Activated T-cell treated with anti-CD3 and anti-CD28 coated beads for 1 hour (primary cell): ENCODE results near the gene MCAT.

Source experiments
- DNase-seq: peaks from one replicate; pipeline ENCODE4 v3.0.0-alpha.2; 2020; ENCODE audit warnings: low read depth

MCAT gene, protein sequence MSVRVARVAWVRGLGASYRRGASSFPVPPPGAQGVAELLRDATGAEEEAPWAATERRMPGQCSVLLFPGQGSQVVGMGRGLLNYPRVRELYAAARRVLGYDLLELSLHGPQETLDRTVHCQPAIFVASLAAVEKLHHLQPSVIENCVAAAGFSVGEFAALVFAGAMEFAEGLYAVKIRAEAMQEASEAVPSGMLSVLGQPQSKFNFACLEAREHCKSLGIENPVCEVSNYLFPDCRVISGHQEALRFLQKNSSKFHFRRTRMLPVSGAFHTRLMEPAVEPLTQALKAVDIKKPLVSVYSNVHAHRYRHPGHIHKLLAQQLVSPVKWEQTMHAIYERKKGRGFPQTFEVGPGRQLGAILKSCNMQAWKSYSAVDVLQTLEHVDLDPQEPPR

DNA sequence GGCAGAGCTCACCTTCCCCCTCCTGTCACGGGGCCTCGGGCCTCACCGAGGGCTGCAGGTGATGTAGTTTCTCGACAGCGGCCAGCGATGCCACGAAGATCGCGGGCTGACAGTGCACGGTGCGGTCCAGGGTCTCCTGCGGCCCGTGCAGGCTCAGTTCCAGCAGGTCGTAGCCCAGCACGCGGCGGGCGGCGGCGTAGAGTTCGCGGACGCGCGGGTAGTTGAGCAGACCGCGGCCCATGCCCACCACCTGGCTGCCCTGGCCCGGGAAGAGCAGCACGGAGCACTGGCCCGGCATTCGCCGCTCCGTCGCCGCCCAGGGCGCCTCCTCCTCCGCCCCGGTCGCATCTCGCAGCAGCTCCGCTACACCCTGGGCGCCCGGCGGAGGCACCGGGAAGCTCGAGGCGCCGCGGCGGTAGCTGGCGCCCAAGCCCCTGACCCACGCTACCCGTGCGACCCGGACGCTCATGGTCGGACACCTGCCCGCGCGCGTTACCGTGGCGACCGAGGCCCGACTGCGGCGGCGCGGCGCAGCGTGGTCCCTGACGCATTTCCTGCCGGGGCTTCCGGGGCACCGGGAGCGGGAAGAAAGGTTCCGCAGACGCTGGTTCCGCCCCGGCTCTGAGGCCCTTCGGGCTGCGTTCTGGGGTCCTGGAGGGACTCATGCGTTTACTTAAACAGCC lies at the start of gene MCAT:
Gene MCAT, minus strand, starts transcription at position 519 of the 683 bp plus-strand sequence. Its CDS starts 50 bp downstream, at position 469.
- peak; percentile 70 for DNase-seq

DNA sequence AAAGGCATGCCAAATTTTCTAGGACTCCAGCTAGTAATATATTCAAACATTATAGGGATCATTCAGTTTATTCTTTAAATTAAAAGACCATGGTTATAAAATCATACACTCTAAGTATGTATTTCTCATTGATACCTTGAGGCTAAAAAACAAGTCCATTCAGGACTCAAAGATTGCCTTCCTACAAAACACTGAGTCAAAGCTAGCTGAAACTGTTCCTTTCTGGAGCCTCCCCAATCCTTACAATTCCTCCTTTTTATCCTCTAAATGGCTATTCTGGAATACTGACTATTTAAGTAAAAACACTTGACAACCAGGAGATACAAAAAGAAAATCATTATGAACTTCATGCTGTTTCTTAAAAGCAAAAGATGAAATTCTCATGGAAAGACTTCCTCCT lies 48.6 kb upstream of the MCAT start:
- DNase-seq, result no peak

DNA sequence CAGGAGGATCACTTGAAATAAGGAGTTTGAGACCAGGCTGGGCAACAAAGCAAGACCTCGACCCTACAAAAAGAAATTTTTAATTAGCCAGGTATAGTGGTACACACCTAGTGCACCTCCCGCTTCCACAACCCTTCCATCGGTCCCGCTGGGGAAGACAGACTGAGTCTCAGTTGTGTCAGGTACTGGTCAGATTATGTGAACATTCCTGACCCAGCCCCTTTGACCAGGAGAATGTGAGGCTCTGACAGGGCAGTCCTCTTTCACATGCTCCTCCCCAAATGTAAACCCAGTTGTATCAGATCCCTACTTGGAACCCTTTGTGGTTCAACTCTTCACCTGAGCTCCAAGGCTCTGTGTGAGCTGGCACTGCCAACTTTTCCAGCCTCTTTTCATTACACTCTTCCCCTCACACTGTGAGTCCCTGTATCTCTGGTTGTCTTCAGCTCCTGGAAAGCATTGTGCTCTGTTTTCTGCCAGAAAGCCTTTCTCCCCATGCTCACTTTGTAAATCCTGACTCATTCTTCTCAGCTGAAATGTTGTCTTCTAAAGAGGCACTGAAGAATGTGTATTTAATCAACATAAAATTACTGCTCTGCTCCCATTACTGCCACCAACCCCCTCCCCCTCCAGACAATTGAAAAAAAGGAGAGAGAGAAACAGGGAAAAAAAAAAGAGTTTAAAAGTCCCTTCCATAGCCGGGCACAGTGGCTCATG lies 45.8 kb upstream of the MCAT start:
- no peak for DNase-seq

DNA sequence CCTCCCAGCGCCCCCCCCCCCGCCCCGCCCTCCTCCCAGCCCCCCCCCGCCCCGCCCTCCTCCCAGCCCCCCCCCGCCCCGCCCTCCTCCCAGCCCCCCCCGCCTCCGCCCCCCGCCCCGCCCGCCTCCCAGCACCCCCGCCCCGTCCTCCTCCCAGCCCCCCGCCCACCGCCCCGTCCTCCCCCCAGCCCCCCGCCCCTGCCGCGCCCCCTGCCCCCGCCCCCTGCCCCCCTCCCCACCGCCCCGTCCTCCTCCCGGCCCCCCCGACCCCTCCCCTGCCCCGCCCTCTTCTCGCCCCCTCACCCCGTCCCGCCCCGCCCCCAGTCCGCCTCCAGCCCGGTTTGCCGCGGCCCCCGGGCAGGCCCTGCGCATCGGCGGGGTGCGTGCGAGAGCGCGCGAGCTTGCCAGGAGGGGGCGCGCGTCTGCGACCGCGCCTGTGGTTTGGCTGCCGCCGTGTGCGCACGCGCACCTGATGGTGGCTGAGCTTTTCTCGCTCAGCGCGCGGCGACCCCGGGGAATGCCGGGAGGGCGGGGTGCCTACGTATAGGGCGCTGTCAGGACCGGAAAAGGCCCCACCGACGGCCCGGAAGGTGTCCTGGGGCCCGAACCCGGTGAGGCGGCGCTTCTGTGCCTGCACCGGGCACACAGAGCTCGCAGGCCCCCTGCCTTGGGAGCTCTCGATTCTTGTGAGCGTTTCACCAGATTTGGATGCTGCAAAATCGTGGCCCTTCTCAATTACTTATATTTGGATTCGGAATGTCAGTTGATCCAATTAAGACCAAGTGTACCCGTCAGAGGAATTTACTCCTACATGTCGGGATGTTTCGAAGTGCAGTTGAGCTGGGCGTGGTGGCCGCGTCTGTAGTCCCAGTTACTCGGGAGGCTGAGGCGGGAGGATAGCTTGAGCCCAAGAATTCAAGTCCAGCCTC lies 44.2 kb upstream of the MCAT start:
- DNase-seq, result peak; percentile 96

DNA sequence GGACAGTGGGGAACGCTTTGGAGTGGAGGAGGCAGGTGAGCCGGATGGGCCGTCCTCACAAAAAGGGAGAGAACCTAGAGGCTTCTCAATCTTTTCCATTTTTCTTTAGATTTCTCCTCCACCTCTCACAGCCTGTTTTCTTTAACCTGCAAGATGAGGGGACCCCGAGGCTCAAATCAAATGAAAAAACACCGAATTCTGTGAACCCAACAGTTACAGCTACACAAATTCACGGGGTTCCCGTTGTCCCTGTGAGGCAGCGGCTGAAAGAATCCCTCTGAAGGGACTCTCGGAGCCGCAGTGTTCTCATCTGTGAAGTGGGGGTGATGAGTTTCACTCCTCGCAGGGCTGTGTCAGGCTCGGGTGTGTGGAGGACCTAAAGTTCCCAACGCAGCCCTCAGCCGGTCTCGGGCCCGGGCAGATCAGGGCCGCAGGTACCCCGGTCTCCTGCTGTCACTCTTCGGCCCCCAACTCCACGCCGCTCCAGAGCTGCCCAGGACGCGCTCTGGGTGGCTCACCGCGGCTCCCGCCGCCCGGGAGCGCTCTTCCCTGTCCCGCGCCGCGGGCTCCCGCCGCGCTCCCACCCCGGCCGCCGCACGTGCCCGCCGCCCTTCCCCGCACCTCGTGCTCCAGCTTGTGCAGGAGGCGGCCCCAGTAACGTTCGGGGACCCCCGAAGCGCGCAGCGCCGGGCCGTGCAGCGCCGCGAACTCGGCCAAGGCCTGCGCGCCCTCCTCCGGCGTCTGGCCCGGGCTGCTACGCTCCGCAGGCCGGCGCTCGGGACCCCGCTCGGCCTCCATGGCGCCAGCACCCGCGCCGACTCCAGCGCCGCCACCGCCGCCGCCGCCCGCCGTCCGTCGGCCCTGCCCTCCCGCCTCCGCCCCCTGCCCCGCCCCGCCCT lies 43.3 kb upstream of the MCAT start, which contains the start of gene TTLL12:
Gene TTLL12, minus strand, starts transcription at position 863 of the 899 bp plus-strand sequence. Its CDS starts 65 bp downstream, at position 798.
- DNase-seq, result peak; percentile 50

DNA sequence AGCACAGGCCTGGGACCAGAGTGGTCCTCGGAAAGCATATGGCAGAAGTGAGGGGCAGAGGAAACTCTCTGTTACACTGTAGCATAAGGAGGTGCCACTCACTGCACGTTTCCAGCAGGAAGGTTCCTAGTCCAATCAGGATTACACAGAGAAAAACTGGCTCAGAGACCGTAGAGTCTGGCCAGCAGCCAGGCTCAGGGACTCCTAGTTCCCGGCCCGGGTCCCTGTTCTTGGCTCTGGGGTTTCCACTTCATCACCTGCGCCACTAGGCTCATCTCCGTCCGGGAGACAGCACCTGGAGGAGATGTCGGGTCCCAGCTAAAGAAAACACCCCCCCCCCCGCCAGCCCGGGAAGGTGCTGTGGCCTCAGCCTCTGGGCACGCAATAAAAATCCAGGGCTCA lies 42.7 kb upstream of the MCAT start:
- no peak for DNase-seq

DNA sequence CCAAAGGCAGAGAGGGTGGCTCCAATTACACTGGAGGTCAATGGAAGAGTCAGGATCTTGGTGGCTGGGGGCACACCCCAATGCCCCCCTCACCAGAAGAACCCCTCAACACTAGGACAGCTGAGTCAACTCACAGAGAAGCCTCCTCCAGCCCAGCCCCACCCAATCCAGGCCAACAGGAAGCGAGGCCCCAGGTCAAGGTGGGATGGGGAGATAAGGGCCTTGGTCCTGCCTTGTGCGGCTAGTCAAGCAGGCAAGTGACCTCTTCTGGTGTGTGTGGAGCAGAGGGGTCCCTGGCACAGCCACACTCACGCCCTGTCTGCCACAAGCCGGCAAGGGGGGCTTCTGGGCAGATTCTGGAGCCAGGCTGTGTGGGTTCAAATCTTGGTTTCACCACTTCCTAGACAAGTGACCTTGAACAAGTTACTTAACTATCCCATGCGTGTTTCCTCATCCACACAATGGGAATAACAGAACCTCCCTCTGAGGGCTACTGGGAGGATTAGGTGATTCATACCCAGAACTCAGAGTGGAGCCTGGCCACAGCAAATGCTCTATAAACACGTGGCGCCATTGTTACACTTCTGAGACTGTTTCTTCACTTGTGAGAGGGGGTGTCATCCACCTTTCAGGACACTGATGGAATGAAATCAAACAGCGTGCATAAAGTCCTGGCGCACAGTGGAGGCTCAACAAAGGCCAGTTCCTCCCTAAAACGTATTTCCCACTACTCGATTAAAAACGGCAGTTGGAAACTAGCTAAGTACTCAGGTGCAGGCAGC lies 40.5 kb upstream of the MCAT start:
- DNase-seq, result no peak

DNA sequence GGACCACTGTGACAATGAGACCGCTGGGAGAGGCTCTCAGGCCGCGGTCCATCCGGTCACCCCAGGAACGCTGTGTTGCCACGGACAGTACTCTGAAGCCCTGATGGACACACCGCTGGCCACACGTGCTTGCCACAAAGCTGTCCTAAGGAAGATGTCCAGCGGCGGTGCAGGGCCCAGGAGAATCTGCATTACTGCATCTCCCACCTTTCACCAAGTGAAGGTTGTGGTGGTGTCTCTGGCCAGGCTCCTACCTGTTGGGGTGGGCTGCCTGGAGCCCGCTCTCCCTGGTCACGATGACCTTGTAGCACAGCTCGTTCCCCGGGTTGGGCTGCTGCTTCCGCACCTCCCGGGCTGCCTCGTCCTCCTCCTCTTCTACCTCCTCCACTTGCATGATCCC lies 39.5 kb upstream of the MCAT start:
- DNase-seq, result no peak

DNA sequence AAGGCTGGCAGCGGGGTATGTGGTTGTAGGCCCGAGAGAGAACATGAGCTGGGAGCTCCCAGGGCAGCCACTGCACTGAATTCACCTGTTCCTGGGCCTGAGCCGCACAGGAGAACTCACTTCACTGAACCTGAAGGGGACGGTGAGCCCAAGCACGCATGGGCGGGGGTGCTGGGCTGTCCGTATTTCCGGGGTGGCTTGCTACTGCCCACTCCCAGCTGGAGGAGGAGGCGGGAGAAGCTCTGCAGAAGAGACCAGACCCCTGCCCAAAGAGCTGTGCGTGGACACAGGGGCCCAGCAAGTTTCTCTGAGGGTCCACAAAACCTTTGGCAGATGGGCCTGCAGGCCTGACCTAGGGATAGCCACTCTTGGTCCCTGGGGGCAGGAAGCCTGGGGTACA lies 38.9 kb upstream of the MCAT start:
- no peak for DNase-seq

DNA sequence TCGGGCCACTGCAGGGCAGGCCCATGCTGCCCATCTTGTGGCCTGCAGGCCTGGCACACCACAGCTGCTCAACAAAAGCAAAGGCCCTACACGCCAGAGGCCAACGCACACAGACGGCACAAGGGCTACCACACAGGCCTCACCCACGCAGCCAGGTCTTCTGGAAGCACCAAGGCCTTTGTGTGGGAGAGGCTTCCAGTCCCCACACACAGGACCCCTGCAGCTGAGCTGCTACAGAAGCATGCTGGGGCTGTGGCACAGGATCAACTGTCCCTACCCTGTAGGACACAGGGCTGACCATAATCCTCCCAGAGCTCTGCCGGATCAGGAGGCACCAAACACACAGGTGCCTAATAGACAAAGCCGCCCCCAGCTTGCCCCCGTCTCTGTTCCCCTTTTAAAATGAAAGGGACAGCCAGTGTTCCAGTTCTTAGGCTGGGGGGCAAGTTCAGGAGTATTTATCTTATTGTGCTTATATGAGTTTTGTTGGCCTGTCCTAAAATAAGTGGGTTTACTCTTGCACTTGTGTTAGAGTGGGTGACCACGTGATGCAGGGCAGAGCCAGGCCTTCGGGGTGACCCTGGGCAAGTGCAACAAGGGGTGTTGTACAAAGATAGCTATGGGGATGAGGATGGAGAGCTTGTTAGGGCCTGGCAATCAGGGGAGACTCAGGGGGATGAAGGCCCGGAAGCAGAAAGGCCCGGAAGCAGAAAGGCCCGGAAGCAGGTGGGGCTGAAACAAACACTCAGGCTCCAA lies 38.3 kb upstream of the MCAT start:
- DNase-seq, result no peak

DNA sequence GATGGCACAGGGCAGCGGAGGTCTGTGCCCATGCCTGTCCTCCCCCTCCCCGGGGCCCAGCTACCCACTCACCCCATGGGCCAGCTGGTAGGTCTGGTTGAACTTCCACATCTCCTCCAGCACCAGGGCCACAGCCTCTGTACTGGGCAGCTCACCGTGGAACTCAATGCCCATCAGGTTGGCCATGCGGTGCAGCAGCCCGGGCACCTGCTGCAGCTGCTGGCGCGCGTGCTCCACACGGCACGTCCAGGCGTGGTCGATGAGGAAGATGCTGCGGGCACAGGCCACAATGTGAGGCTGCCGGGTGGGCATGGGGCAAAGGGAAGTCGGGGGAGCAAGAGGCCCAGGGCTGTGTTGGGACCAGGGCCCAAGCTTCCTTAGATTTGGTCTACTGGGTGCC lies 37.5 kb upstream of the MCAT start:
- DNase-seq, result no peak

DNA sequence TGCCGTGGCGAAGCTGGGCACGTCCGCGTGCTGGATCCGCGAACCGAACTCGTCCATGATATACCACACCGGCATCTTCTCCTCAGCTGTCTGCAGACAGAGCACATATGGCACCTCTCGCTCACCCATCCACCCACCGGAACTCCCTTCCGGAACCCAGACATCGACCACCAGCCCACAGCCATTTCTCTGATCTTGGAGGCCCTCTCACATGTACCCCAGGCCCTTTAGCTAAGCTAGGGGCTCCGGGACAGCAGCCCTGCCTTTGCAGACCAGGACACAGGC lies 36.7 kb upstream of the MCAT start:
- DNase-seq, result no peak

DNA sequence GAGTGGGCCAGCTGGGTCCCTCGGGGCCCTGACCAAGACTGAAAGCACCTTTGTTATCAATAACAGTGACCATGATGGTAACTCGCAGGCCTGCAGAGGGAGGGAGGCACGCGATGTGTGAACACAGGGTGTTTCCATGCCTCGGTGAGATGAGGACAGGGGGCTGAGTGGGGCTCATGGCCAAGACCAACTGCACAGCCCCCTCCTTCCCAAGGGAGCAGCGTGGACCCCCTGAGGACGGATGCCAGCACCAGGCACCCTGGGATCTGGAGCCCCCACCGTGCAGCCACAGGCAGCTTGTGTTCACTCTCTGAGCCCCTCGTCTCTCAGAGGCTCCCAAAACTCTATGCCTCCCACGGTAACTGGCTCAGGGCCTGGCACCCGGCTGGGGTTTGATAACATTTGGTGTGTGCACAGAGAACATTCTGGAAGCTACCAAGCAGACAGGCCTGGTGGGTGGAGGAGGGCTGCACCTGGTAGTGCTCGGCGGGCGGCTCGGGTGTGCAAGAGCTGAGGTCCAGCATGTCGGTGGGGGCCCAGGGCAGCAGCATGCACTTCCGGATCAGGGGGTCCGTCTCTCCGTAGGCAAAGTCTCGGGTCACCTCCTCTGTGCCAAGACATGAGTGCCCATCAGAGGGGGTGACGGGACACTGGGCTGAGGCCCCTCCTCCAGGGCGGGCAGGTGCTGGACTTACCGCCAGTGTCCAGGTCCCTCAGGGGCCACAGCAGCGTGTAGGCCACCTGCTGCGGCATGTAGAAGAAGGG lies 36.1 kb upstream of the MCAT start:
- no peak for DNase-seq

DNA sequence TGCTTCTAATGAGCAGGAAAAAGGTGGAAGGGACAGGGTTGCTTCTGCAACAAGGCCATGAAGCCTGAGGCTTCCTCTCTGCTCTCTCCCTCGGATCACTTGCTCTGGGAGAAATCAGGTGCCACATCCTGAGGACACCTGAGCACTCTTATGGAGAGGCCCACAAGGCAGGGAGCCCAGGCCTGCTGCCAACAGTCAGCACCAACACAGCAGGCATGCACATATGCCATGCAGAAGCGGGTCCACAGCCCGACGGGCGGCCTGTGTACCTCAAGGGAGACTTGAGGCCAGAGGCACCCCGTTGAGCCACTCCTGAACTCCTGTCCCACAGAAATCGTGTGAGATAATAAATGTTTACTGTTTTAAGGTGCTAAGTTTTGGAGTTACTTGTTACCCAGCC lies 34.3 kb upstream of the MCAT start:
- no peak for DNase-seq

DNA sequence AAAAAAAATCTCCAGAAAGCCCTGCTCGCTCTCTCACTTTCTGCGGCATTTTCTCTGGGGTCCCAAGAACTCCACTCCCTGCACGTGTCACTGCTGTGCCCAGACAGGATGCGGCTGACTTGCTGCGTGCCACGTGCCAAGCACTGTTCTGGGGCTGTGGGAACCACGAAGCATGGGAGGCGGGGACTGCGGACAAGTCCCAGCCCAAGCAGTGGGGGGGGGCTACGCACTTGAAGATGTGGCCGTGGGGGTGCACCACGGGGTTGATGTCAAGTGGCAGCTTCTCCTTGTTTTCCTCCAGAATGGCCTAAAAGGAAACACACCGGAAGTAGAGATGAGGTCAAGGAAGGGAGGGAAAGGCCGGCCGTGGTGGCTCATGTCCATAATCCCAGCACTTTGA lies 32.9 kb upstream of the MCAT start:
- no peak for DNase-seq

DNA sequence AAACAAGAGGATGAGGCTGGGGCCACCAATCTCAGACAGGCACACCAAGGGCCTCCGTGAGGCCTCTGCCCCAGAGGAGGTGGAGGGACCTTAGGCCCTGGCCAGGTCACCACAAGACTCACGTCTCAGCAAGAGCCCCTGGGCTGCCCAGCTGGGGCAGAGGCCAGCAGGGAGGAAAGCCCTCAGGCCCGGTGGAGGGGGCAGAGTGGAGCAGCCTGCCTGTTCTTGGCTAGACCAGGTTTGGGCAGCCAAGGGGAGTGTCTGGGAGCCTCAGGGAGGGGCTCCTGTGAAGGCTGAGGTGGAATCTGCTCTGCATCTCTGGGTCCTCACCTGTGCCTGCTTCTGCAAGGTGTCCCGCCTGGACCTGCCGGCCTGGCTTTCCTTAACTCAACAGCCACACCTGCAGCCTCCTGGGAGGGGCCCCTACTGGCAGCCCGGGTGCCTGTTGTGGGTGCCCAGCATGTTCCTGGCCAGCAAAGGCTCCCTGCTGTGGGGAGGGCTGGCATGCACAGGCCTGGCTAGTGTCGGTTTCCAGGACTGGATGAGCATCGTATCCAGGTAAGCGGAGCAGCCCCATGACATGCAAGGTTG lies 31.8 kb upstream of the MCAT start:
- no peak for DNase-seq

DNA sequence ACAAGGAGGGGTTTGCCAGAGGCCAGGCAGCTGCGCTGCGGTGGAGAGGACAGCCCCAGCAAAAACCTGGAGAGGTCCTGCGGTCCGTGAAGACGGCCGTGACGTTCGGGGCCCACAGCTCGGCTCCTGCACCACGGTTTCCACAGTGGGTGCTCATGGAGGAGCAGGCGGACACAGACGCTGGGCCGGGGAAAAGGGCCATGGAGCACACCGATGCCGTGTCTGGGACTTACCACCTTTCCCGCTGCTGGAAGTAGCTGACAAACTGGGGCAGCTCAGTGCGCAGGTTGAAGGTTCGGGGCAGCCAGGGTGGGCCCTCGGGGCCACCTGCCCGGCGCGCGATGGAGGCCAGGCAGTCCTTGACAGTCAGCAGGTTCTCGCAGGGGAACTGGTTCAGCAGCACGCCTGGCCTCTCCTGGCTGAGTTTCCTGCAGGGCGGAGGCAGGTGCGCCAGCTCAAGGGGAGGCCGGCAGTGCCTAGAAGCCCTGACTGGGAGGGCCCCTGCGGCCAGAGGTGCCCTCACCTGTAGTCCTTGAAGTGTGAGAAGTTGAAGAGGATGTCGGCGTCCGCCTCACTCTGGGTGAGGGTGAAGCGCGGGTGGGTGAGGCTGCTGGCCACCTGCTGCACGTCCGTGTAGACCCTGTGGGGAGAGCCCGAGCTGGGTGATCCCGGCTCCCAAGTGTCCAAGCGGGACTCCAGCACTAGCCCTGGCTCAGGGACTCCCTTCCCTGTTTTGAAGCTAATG lies 30.9 kb upstream of the MCAT start:
- DNase-seq, result no peak

DNA sequence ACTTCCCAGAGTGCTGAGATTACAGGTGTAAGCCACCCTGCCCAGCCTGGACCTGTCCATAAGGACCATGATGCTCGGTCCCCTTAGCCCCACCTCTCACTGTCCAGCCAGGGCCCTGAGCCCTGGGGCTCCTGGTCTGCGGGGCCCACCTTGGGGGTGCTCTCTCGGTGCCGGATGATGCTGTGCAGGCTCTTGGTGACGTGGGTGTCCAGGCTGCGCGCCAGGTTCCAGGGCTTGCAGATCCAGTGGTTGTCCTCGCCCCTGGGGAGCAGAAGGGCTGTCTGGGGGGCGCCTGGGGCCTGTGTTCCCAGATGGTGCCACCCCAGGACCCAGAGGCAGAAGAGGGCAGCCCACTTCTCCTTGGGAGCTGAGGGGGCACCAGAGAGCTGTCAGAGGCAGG lies 30.4 kb upstream of the MCAT start:
- DNase-seq, result no peak
